ENCODE data around the gene POLN. TPM values are rescaled to one million over a fixed set of nuclear protein-coding genes. Genes with fewer than 3 reads are reported as not detected.

Gene POLN
- total RNA-seq, 2 donors from 2014 or later, result 1.3 to 2.8 TPM

- DNase-seq (ENCODE audit: low spot score), result no peak
- no peak overlapping the region for H3K4me3 ChIP-seq
- H3K27me3 ChIP-seq, result peaks cover 0 to 6% of the 10 kb centered on the region in 2 donors
- H3K4me1 ChIP-seq, result peaks cover 0 to 15% of the 10 kb centered on the region in 2 donors
- H3K27ac ChIP-seq, result no peak overlapping the region
- TF ChIP-seq CTCF (IDR thresholded peaks at IDR 0.05), result no peak
- no peaks in the 10 kb centered on the region for H3K36me3 ChIP-seq
- no peaks in the 10 kb centered on the region for H3K9me3 ChIP-seq
Measured at GRCh38 chr4:2062168-2062807, 179.6 kb downstream of the POLN start.

GRCh38 chr4:2061186-2062131, 180.5 kb downstream of the POLN start:
- Histone ChIP-seq H3K9me3 (no peaks in the 10 kb centered on the region), H3K36me3 (no peaks in the 10 kb centered on the region), H3K4me1 (peaks cover 0 to 15% of the 10 kb centered on the region in 2 donors), H3K27ac (no peak overlapping the region), H3K27me3 (peaks cover 0 to 6% of the 10 kb centered on the region in 2 donors), H3K4me3 (no peak overlapping the region)
- no peak for TF ChIP-seq CTCF (IDR thresholded peaks at IDR 0.05)
- no peak for DNase-seq (ENCODE audit: low spot score)

- Histone ChIP-seq H3K27ac (no peak overlapping the region), H3K4me1 (peaks cover 0 to 15% of the 10 kb centered on the region in 2 donors), H3K4me3 (no peak overlapping the region), H3K36me3 (no peaks in the 10 kb centered on the region), H3K9me3 (no peaks in the 10 kb centered on the region), H3K27me3 (peaks cover 0 to 6% of the 10 kb centered on the region in 2 donors)
- TF ChIP-seq CTCF (IDR thresholded peaks at IDR 0.05), result no peak
- DNase-seq (ENCODE audit: low spot score), result no peak
Measured at GRCh38 chr4:2060611-2061185, 181.2 kb downstream of the POLN start.

- Histone ChIP-seq H3K9me3 (no peaks in the 10 kb centered on the region), H3K4me3 (peak overlapping the region; percentile 12 to 57), H3K36me3 (no peaks in the 10 kb centered on the region), H3K4me1 (peaks cover 0 to 15% of the 10 kb centered on the region in 2 donors), H3K27me3 (peaks cover 0 to 6% of the 10 kb centered on the region in 2 donors), H3K27ac (no peak overlapping the region)
- TF ChIP-seq CTCF (IDR thresholded peaks at IDR 0.05), result no peak
- DNase-seq (ENCODE audit: low spot score), result no peak
Measured at GRCh38 chr4:2059726-2060602, 182.0 kb downstream of the POLN start.

- no peaks in the 10 kb centered on the region for H3K36me3 ChIP-seq
- H3K27ac ChIP-seq, result no peak within 1 kb of the TSS
- no peaks in the 10 kb centered on the region for H3K9me3 ChIP-seq
- DNase-seq (ENCODE audit: low spot score), result no peak
- peak within 1 kb of the TSS; percentile 56 to 57 for H3K4me3 ChIP-seq
- H3K27me3 ChIP-seq, result peaks cover 0 to 6% of the 10 kb centered on the region in 2 donors
- peaks cover 0 to 15% of the 10 kb centered on the region in 2 donors for H3K4me1 ChIP-seq
- TF ChIP-seq CTCF (IDR thresholded peaks at IDR 0.05), result no peak
Measured at GRCh38 chr4:2059046-2059725, 182.7 kb downstream of the POLN start, which contains the start of gene NAT8L. TSS of gene NAT8L (plus strand) at chr4:2059327. CDS start at chr4:2059512, 185 bp downstream.
